Measurements from ENCODE around the gene ZNF540.

GRCh38 chr19:37593996-37594303 is 726 bp upstream of the ZNF540 start:
- no peak for TF ChIP-seq CTCF (optimal IDR thresholded peaks at IDR 0.05 in 1 of 3, IDR thresholded peaks at IDR 0.05 in 1 of 3, conservative IDR thresholded peaks at IDR 0.05 in 1 of 3; ENCODE audit: extremely low read depth in 1 of 3, insufficient read depth in 2 of 3, low read length in 3 of 3)
- no peak for TF ChIP-seq EZH2 (IDR thresholded peaks at IDR 0.05; ENCODE audit: low read length)

All from keratinocyte (primary cell).